ENCODE measurements around the gene POMGNT2.

DNA sequence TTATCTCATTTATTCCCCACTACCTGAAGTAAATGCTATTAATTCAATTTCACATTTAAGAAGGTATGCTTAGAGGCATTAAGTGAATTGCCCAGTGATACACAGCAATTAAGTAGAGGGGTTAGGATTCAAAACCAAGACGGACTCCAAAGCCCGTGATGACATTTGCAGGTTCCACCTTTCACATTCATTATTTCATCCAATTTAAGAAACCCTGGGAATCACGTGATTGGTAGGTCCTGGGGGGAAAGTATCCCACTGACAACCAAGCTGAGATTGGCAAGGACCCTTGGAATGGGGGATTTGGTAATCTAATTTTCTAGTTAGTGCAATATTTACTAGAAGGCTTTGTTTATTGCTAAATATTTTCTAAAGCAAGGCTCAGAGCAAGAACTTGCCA, 1.8 kb downstream of the POMGNT2 start:
- TF ChIP-seq, protein P1, sequence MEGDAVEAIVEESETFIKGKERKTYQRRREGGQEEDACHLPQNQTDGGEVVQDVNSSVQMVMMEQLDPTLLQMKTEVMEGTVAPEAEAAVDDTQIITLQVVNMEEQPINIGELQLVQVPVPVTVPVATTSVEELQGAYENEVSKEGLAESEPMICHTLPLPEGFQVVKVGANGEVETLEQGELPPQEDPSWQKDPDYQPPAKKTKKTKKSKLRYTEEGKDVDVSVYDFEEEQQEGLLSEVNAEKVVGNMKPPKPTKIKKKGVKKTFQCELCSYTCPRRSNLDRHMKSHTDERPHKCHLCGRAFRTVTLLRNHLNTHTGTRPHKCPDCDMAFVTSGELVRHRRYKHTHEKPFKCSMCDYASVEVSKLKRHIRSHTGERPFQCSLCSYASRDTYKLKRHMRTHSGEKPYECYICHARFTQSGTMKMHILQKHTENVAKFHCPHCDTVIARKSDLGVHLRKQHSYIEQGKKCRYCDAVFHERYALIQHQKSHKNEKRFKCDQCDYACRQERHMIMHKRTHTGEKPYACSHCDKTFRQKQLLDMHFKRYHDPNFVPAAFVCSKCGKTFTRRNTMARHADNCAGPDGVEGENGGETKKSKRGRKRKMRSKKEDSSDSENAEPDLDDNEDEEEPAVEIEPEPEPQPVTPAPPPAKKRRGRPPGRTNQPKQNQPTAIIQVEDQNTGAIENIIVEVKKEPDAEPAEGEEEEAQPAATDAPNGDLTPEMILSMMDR (IDR thresholded peaks at IDR 0.05) = no peak
- TF ChIP-seq POLR2A (IDR thresholded peaks at IDR 0.05) = no peak

Data from body of pancreas (tissue), 4 donors.